Small intestine (tissue), 7 donors: ENCODE results near the gene PDZK1IP1. TPM values are rescaled to one million over a fixed set of nuclear protein-coding genes. Genes with fewer than 3 reads are reported as not detected.
"Not testable (repeated sequence)": the region's sequence is repeated elsewhere in the genome, so short reads cannot be mapped to it uniquely, and the experiment has no call there.

Experiments
- DNase-seq, 2 donors: peaks; one replicate each; pipeline versions ENCODE4 v3.0.0 to v3.0.0-alpha.2; 2013
- FAIRE-seq: peaks from 2 replicates; lab custom pipeline; 2012; peaks lifted over from hg19 to GRCh38; lab: Jason Lieb, UNC
- H3K27ac ChIP-seq, 3 donors: one replicate each; pipeline ENCODE4 v1.5.1; 2013; ENCODE audit warnings: low read length in 2 of 3, mild to moderate bottlenecking in 2 of 3, control low read depth in 1 of 3, inconsistent platforms in 1 of 3, low read depth in 1 of 3, moderate library complexity in 1 of 3
- H3K27me3 ChIP-seq, 3 donors: one replicate each; pipeline ENCODE4 v1.6.1; 2013; ENCODE audit warnings: low read length in 3 of 3, inconsistent platforms in 1 of 3; ENCODE audit not compliant: control insufficient read depth in 3 of 3, insufficient read depth in 3 of 3
- H3K36me3 ChIP-seq, 3 donors: one replicate each; pipeline ENCODE4 v1.6.1; 2013; ENCODE audit warnings: low read length in 3 of 3, inconsistent platforms in 1 of 3, low read depth in 1 of 3, mild to moderate bottlenecking in 1 of 3, moderate library complexity in 1 of 3; ENCODE audit not compliant: control insufficient read depth in 3 of 3, insufficient read depth in 2 of 3
- H3K4me1 ChIP-seq, 3 donors: one replicate each; pipeline ENCODE4 v1.6.1; 2013; ENCODE audit warnings: low read length in 2 of 3, inconsistent platforms in 1 of 3, low read depth in 1 of 3, mild to moderate bottlenecking in 1 of 3, moderate library complexity in 1 of 3; ENCODE audit not compliant: control insufficient read depth in 3 of 3, insufficient read depth in 2 of 3
- H3K4me3 ChIP-seq, 3 donors: one replicate each; pipeline ENCODE4 v1.5.1; 2013; ENCODE audit warnings: low read length in 3 of 3, control low read depth in 1 of 3, inconsistent platforms in 1 of 3, low read depth in 1 of 3, mild to moderate bottlenecking in 1 of 3, moderate library complexity in 1 of 3
- H3K9me3 ChIP-seq, 2 donors: one replicate each; pipeline ENCODE4 v1.6.1; 2013; ENCODE audit warnings: low read depth in 1 of 2, low read length in 1 of 2; ENCODE audit not compliant: control insufficient read depth in 2 of 2, insufficient read depth in 1 of 2
- WGBS, 3 donors: extraction: QIAGEN DNeasy Blood & Tissue Kit; methylation state at CpG; one replicate each; pipeline ENCODE4 v1.1.7; 2013; 5-methylcytosine and 5-hydroxymethylcytosine counted together
- polyA plus RNA-seq, 4 donors: library from polyadenylated mRNA; stranded (reverse) in 3 of 4; unstranded in 1 of 4; fragments of 200-250 nt in 3 of 4; fragments of 120-200 nt in 1 of 4; gene quantifications; one replicate each; pipeline versions ENCODE4 v1.2.1 to v1.2.3, GENCODE V29; 2013
- donor health status: healthy with polysubstance abuse.
- donor health status: control.
- donor health status: control.
- donor health status: Bipolar disorder and iron deficiency.
- donor health status: healthy.

The PDZK1IP1 gene
- polyA plus RNA-seq, 4 donors: 5.1 to 134 (median 14.0) TPM

DNA sequence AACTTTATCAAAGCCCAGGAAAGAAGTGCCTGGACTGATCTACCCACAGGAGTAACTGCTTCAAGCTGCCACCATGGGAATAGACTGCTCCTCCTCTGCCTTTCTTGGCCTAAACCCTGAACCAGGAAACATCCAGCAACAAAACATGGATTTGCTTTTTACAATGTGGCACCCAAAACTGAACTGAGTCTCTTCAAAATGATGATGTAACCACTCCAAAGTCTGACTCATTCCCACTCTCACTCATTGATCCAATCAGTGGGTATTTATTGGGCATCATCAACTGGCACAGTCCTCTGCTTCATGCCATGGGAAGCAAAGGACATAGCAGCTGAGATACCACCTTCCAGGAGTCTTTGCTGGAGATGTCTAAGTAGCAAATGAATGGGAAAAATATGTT, 29.1 kb downstream of the PDZK1IP1 start:
- H3K4me1 ChIP-seq: no peaks in the 10 kb centered on the region
- no peak overlapping the region for H3K27ac ChIP-seq
- DNase-seq (no peak), FAIRE-seq (no peak)
- no peak overlapping the region for H3K4me3 ChIP-seq
- no peaks in the 10 kb centered on the region for H3K9me3 ChIP-seq
- H3K27me3 ChIP-seq: no peaks in the 10 kb centered on the region
- no peaks in the 10 kb centered on the region for H3K36me3 ChIP-seq

GRCh38 chr1:47157957-47158356, 31.9 kb downstream of the PDZK1IP1 start:
- not testable (repeated sequence) for FAIRE-seq, H3K9me3 ChIP-seq, H3K27ac ChIP-seq, DNase-seq, H3K4me1 ChIP-seq, H3K4me3 ChIP-seq, H3K27me3 ChIP-seq, H3K36me3 ChIP-seq
- 78 to 92% (median 80%) methylated on average over 3 of the region's 3 CpGs for WGBS, 3 donors

- H3K4me3 ChIP-seq, H3K4me1 ChIP-seq, H3K9me3 ChIP-seq, H3K27me3 ChIP-seq, H3K27ac ChIP-seq, DNase-seq, FAIRE-seq, H3K36me3 ChIP-seq: not testable (repeated sequence)
These were observed 33.4 kb downstream of the PDZK1IP1 start for GRCh38 chr1:47156457-47156856.

- WGBS, 3 donors: 7 to 30% (median 29%) methylated on average over 8 to 9 of the region's 9 CpGs
- H3K4me1 ChIP-seq, FAIRE-seq, H3K27me3 ChIP-seq, H3K27ac ChIP-seq, H3K36me3 ChIP-seq, H3K4me3 ChIP-seq: not testable (repeated sequence)
- H3K9me3 ChIP-seq: peaks cover 0 to 15% of the 10 kb centered on the region in 2 donors
- DNase-seq: peak; percentile 43 to 68
These were observed 40.7 kb downstream of the PDZK1IP1 start for GRCh38 chr1:47149162-47149561.

GRCh38 chr1:47147047-47147785, 42.6 kb downstream of the PDZK1IP1 start:
- Histone ChIP-seq H3K4me1 (no peaks in the 10 kb centered on the region), H3K9me3 (peaks cover 0 to 15% of the 10 kb centered on the region in 2 donors), H3K27me3 (no peaks in the 10 kb centered on the region), H3K27ac (no peak overlapping the region), H3K4me3 (no peak overlapping the region), H3K36me3 (no peaks in the 10 kb centered on the region)
- 61 to 79% (median 68%) methylated on average over 6 of the region's 6 CpGs for WGBS, 3 donors
- FAIRE-seq (no peak), DNase-seq (no peak)

DNA sequence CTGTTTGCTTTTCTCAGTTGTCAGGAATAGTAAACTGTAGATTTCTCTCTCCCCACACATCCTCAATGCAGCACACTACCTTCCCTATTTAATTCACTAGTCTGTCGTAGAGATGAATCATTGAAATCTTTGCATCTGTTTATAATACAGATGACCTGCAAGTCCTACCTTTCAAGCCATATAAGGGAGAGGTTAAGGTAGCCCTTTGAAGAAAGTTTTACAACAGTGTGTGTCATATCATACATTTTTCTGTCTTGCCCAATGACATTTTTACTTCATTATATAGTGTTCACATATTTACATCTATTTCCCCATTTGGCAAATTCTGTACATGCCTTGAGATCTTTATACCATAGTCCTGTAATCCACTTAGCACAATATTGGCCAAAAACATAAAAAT, 43.3 kb downstream of the PDZK1IP1 start:
- not testable (repeated sequence) for DNase-seq, FAIRE-seq, H3K27ac ChIP-seq, H3K36me3 ChIP-seq, H3K27me3 ChIP-seq, H3K4me1 ChIP-seq, H3K4me3 ChIP-seq
- 34 to 83% (median 70%) methylated on average over 1 of the region's 1 CpG for WGBS, 3 donors
- H3K9me3 ChIP-seq: peaks cover 0 to 15% of the 10 kb centered on the region in 2 donors

DNA sequence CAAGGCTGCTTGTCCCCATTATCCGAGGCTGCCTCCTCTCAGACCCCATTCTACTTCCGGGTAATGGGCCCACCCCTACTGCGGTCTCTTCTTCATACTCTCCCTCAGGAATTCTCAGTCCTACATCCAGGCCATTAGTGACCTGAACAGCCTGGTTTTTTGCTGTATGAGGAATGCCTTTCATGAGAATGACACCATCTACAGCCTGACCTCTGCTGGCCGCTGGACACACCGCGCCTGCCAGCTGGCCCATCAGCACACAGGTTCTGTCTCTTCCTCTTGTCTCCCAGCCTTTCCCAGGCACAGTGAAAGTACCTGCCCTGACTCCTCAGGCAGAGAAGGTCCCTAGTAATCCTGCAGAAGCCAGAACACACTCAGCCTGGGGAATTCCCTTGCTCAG, 46.2 kb downstream of the PDZK1IP1 start:
- 67 to 80% (median 71%) methylated on average over 6 of the region's 6 CpGs for WGBS, 3 donors
- H3K9me3 ChIP-seq: peaks cover 0 to 11% of the 10 kb centered on the region in 2 donors
- not testable (repeated sequence) for FAIRE-seq, H3K27ac ChIP-seq, H3K27me3 ChIP-seq, DNase-seq, H3K4me1 ChIP-seq, H3K4me3 ChIP-seq, H3K36me3 ChIP-seq

DNA sequence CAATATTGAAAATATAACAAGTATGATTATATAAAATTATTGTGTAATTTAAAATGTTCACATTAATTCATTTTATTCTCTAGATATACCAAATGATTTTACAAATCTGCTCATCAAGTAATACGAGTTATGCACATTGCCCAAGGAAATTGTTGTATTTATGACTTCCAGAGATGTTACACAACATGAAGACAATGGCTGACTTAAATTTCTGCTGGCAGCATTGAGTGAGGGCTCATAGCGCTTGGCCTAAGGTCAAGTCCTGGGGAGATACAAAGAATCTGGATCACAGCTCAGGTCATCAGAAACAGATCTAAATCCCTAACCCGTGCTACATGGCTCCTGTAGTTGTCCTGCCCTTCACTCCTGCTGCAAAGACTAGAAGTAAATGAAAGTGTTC, 49.5 kb downstream of the PDZK1IP1 start:
- not testable (repeated sequence) for DNase-seq, H3K9me3 ChIP-seq, FAIRE-seq, H3K4me1 ChIP-seq, H3K27me3 ChIP-seq, H3K27ac ChIP-seq, H3K36me3 ChIP-seq, H3K4me3 ChIP-seq
- WGBS, 3 donors: 60 to 72% (median 64%) methylated on average over 3 of the region's 3 CpGs
